NK-92 treated with Interleukin-12 subunit alpha and Interleukin-12 subunit beta, amount 100 ng/mL, for 24 hours (cell line): Measurements from ENCODE around the gene LSP1.
"Not testable (repeated sequence)": the region's sequence is repeated elsewhere in the genome, so short reads cannot be mapped to it uniquely, and the experiment has no call there.

ENCODE experiments used
- DNase-seq: peaks from one replicate; lab custom pipeline; 2025; lab: John Stamatoyannopoulos, UW

LSP1 gene

GRCh38 chr11:1864831-1865665, 12.2 kb downstream of the LSP1 start:
- DNase-seq, result no peak

- DNase-seq, result no peak
Observed at GRCh38 chr11:1866226-1866625, 13.3 kb downstream of the LSP1 start.

GRCh38 chr11:1866776-1867175, 13.9 kb downstream of the LSP1 start:
- no peak for DNase-seq

- DNase-seq, result no peak
Observed at GRCh38 chr11:1867381-1867780, 14.5 kb downstream of the LSP1 start.

- no peak for DNase-seq
Observed at GRCh38 chr11:1868056-1868635, 15.3 kb downstream of the LSP1 start.

- no peak for DNase-seq
Observed at GRCh38 chr11:1868636-1869291, 15.9 kb downstream of the LSP1 start.

GRCh38 chr11:1869427-1870325, 16.8 kb downstream of the LSP1 start:
- DNase-seq, result no peak

- DNase-seq, result no peak
Observed at GRCh38 chr11:1870326-1870696, 17.4 kb downstream of the LSP1 start.

GRCh38 chr11:1870721-1871466, 18.0 kb downstream of the LSP1 start:
- DNase-seq, result no peak

GRCh38 chr11:1871531-1871930, 18.6 kb downstream of the LSP1 start:
- DNase-seq, result no peak

GRCh38 chr11:1872267-1872985, 19.5 kb downstream of the LSP1 start:
- DNase-seq, result no peak

- no peak for DNase-seq
Observed at GRCh38 chr11:1873048-1873812, 20.3 kb downstream of the LSP1 start.

- DNase-seq, result not testable (repeated sequence)
Observed at GRCh38 chr11:1873813-1874150, 20.9 kb downstream of the LSP1 start.

GRCh38 chr11:1874441-1875092, 21.7 kb downstream of the LSP1 start:
- DNase-seq, result not testable (repeated sequence)

- DNase-seq, result no peak
Observed at GRCh38 chr11:1875093-1875850, 22.4 kb downstream of the LSP1 start.

- not testable (repeated sequence) for DNase-seq
Observed at GRCh38 chr11:1875851-1876301, 23.0 kb downstream of the LSP1 start.

GRCh38 chr11:1876361-1877063, 23.6 kb downstream of the LSP1 start:
- no peak for DNase-seq
